NOMO-1 (cell line): ENCODE data around the gene ITSN1.
"Not testable (repeated sequence)": the region's sequence is repeated elsewhere in the genome, so short reads cannot be mapped to it uniquely, and the experiment has no call there.

Experiments
- DNase-seq, 2 experiments: peaks; one replicate each; lab custom pipeline; 2025; ENCODE audit not compliant: unreplicated experiment in 2 of 2; lab: John Stamatoyannopoulos, UW

The ITSN1 gene

DNA sequence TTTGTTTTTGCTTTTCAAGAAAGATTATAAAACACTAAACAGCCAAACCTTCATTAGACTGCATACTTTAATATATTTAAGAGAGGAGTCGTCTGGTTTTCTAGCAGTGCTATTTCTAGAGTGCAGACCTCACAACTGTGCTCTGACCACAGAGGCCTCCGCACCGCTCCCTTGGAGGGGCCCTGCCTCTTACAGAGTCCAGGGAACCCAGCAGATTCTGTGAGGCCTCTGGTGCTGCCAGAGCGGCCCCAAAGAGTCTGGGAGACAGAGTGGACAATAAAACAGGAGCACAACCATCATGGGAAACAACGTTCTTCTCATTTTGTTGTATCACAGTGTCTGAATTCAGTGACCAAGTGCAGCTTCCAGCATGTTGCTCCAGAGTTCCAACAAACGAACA, 267.5 kb downstream of the ITSN1 start:
- no peak for DNase-seq

DNA sequence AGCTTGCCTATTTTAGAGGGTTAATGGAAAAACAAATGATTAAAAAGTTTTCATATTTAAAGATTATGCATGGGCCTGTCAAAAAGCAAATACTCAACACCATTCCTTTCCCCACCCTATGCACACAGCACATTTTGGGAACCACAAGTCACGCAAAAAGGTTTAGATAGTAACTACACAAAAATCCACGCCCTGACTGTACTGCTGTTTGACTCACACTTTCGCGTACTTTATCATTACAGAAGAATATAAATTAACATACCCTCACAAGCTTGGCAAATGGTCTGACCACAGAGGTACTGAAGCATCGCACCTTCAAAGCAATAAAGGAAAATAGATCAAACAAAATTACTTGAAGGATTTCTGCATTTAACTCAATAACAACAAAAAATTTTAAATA, 271.9 kb downstream of the ITSN1 start:
- DNase-seq, result no peak

DNA sequence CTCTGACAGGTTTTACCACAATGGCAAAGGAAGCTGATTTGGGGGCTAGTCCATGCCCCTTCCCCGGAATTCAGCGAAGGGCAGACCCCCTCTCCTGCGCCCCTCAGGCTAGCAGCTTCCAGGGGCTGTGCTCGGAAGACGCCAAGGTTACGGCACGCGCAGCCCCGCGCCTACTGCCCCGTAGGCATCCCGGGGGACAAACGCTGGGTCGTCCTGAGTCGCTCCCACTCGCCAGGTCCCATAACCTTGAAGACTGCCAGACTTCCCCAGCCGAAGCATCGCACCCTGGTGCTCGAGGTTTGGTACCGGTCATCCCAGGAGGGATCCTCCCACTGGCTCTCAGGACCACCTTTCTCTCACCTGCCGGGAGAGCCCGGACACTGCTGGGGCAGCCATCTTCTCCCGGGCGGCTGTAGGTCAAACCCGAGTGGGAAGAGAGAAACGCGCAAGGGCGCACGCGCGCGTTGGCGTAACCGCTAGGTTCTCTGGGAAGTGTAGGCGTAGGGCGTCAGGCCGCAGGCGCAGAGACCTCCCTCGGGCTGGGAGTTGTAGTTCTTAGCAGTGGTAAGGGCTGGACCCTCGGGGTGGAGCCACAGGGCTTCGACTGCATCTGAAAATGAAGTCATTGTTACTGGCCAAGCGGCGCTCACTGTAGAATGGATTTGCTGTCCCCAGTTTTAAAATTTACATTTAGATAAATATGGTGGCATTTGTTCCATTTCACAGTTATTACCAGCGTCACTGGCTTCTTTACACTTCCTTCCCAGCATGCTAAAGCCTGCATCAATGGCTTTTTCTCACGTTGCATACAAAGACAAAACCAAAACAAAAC, 273.3 kb downstream of the ITSN1 start, which contains the start of gene ATP5PO:
TSS of gene ATP5PO (minus strand) at position 437 of the 832 bp plus-strand sequence. CDS start at position 396, 41 bp downstream.
- DNase-seq, result peak; percentile 98

- DNase-seq, result no peak
Observed at GRCh38 chr21:33916200-33916567, 273.9 kb downstream of the ITSN1 start.

DNA sequence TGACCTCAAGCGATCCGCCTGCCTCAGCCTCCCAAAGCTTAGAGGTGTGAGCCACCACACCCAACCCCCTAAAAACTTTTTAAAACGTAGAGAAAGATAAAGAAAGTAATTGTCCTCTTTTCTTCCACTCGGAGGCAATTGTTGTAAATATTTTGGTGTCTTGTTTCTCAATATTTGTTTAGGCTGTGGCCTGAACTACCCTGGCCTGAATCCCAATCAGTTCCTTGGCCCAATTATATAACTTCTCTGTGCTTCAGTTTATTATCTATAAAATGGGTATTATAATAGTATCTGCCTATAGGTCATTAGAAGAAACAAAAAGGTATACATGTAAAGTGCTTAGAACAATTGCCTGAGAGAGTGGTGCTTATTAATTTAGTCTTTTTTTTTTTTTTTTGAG, 275.1 kb downstream of the ITSN1 start:
- DNase-seq, result no peak

DNA sequence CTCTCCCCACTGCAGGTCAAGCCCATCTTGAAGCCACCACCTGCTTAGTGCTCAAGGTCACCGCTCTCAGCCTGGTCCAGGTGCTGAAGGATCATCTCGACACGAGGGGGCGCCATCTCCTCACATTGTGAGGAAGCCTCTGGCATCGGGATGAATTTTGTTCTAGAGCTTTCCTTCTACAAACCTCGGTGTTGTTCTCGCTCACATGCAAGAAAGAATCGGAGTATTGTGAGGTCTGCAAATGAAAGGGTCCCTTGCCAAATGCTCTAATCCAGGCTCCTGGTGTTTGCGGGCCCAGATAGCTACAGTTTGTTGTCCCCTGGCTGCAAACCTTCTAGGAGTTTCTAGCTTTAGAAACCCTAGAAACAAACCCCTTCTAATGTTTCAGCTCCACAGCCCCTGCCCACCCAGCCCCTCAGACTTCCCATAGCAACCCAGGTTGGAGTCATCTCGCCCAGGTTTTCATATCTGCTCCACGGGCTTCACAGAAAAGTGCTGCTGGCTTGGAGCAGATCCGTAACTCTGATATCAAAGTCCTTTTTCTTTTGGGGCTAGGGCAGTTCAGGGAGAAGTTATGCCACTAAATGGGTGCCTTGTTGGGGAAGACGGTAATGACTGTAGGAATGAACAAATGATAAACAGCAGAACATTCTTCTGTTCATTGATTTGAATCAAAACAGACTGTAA, 281.9 kb downstream of the ITSN1 start:
- peak; percentile 52 to 73 for DNase-seq

GRCh38 chr21:33924766-33925100, 282.4 kb downstream of the ITSN1 start:
- DNase-seq, result peak in 1 of 2 experiments; percentile 1

DNA sequence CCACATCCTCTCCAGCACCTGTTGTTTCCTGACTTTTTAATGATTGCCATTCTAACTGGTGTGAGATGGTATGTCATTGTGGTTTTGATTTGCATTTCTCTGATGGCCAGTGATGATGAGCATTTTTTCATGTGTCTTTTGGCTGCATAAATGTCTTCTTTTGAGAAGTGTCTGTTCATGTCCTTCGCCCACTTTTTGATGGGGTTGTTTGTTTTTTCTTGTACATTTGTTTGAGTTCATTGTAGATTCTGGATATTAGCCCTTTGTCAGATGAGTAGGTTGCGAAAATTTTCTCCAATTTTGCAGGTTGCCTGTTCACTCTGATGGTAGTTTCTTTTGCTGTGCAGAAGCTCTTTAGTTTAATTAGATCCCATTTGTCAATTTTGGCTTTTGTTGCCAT, 283.9 kb downstream of the ITSN1 start:
- DNase-seq, result not testable (repeated sequence)

DNA sequence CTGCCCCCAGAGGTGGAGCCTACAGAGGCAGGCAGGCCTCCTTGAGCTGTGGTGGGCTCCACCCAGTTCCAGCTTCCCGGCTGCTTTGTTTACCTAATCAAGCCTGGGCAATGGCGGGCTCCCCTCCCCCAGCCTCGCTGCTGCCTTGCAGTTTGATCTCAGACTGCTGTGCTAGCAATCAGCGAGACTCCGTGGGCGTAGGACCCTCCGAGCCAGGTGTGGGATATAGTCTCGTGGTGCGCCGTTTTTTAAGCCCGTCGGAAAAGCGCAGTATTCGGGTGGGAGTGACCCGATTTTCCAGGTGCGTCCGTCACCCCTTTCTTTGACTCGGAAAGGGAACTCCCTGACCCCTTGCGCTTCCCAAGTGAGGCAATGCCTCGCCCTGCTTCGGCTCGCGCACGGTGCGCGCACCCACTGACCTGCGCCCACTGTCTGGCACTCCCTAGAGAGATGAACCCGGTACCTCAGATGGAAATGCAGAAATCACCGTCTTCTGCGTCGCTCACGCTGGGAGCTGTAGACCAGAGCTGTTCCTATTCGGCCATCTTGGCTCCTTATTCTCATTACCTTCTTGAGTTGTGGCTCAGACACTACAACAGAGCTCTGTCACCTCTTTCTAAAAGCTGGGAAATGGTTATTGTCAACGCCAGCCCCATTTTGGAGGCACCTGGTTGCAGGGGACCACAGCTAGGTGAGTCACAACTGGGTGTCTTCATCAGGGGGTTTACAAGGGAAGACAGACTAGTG, 288.9 kb downstream of the ITSN1 start:
- DNase-seq, result peak; percentile 32 to 38

DNA sequence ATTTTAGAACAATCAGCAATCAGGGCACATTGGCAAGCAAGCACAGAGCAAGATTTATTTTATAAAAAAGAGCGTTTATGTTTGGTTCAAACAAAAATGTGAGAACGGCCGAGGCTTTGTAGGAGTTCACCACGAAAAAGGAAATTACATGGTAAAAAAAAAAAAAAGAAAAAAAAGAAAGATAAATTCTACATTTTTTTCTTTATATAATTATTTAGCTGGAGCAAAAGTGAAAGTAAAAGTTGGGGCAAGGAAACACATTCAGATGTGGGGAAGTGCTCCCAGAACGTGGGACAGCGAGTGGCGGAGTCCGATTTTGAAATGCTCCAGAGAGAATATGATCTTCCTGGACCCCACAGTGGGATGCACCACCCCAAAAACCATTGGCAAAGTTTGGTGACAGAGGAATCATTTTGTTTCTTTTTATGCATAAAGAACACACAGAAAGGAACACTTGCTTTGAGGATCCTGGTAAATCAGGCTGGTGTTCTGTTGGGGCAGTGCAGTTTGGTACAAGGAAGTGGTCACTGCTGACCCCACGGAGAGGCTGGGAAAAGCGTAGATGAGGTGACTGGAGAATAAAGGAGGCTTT, 289.6 kb downstream of the ITSN1 start:
- DNase-seq, result peak; percentile 38 to 50

DNA sequence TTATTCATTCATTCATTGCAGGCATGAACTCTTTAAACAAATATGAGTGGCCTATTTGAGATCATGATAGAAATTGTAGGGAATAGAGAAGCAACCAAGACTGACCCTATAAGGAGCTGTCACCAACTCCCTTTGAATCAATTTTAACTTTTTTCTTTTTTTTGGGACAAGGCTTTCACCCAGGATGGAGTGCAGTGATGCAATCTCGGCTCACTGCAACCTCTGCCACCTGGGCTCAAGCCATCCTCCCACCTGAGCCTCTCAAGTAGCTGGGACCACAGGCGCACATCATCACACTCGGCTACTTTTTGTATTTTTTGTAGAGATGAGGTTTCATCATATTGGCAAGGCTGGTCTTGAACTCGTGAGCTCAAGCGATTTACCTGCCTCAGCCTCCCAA, 290.4 kb downstream of the ITSN1 start:
- no peak for DNase-seq

GRCh38 chr21:33936301-33937038, 294.2 kb downstream of the ITSN1 start:
- peak in 1 of 2 experiments; percentile 6 for DNase-seq

DNA sequence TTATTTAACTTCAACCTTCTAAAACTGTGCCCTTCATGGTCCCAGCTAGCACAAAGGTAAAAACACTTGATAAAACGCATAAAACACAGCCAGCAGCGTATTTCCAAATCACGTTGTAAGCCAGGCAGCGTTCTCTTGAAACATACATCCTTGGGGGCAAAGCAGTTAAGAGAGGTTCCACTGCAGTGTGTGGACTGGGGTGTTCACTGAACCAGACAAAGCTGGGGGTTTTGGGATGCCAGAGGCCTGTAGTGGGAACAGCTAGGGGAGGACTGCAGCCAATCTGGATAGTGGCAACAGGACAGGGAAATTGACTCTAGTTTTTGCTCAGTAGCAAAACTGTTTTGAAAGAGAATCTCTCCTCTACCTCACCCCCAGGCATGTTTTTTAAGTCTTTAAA, 294.8 kb downstream of the ITSN1 start:
- DNase-seq, result peak; percentile 19 to 33

DNA sequence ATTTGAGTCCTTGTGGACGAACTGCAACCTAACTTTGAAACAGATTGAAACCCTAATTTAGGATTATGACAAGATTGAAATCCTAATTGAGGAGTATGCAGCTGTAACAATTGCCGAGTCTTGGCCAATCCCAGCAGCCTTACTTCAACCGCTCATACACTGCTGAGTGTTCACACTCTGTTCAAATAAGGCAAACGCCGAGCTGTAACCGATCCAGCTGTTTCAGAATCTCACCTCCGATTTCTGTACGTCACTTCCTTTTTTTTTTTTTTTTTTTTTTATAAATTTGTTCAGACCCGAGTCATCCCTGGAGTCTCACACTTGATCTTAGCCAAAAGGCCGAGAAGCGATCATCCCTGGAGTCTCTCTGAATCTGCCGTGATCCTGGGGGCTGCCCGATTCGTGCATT, 295.6 kb downstream of the ITSN1 start:
- peak; percentile 54 to 72 for DNase-seq

- peak in 1 of 2 experiments; percentile 13 for DNase-seq
Observed at GRCh38 chr21:33938381-33938780, 296.1 kb downstream of the ITSN1 start.

- DNase-seq, result no peak
Observed at GRCh38 chr21:33939226-33939625, 296.9 kb downstream of the ITSN1 start.

DNA sequence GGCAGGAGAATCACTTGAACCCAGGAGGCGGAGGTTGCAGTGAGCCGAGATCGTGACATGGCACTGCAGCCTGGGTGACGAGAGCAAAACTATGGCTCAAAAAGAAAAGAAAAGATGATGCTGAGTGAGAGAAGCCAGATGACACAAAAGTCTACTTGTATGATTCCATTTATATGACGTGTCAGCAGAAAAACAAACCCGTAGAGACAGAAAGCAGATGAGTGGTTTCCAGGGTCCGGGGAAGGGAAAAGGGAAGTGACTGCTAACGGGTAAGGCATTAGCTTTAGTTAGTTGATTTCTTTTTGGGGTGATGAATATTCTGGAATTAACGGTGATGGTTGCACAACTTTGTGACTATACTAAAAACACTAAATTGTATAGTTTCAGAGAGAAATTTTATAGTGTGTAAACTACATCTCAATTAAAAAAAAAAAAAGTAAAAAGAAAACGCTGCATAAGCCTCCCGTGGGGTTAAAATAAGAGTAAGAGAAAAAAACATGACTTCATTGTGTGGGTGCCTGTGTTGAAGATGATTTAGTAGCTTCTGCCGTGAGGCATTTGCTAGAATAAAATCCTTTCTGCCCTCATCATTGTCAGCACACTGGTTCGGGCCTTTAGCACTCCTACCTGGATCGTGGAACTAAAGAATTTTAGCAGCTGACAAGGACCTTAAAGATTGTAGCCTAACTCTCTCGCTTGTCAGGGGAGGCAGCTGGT, 298.0 kb downstream of the ITSN1 start:
- DNase-seq, result peak; percentile 26 to 37

DNA sequence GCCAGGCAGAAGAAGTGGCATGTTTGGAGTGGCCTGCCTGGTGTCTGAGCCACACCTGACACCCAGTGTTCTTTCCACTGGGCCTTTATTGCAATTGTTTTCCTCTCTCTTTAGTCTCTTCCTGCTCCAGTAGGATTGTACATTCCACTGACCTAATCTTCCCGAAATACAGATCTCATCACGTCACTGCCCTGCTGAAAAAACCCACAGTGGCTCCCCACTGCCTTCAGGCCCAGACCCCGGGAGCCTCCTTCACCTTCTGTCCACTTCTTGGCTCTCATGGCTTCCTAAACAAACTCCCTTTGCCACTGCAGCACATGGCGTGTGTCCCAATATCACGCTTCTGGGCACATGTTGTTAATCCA, 298.6 kb downstream of the ITSN1 start:
- DNase-seq, result no peak

DNA sequence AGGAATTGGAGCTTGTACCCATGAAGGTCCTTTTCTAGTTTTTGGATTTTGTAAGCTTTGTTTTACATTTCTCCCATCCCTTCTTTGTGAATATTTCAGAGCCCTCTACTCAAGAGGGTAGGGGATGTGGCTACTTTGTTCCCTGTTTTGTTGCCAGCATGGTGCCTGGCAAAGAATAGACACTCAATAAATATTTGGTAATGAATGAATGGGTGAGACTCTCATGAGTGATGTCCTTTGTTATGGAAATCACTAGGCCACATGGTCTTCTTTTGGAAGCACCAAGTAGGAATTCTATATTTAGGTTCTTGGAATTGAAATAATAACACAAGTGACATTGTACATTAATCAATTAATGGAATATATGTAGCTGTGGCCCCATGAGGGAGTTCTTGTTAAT, 300.1 kb downstream of the ITSN1 start:
- no peak for DNase-seq

DNA sequence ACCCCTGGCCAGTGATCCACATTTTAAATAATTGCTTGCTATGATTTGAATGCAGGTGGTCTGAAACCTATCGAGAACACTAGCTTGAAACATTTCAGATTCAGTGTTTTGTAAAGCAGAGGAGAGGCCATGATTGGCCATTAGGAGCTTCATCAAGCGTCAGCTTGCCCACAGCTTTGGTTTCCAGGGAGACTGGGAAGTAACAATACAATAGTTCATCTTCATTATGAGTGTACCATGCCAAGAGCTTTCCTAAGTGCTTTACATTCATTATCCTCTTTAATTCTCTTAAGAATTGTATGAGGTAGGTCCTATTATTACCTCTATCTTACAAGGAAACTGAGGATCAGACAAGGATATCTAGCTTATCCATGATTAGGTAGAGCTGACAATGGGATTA, 301.0 kb downstream of the ITSN1 start:
- DNase-seq, result no peak
